22Rv1 (cell line): ENCODE measurements around the gene U2SURP.
A peak's percentile ranks its signal among the peaks of the same experiment; 100 is the strongest.

ENCODE experiments used
- H3K27ac ChIP-seq: fragments of 450-650 bp; 2 replicates; pipeline ENCODE4 v1.5.1; 2017
- CTCF ChIP-seq: fragments of 450-650 bp; IDR thresholded peaks from 2 replicates; pipeline ENCODE4 v1.5.1; 2017; ENCODE audit warnings: mild to moderate bottlenecking
- ZFX ChIP-seq: fragments of 450-650 bp; IDR thresholded peaks from 2 replicates; pipeline ENCODE4 v1.6.1; 2017; ENCODE audit warnings: antibody characterized with exemption, borderline replicate concordance

Gene U2SURP

GRCh38 chr3:142962175-142962519, 39.2 kb upstream of the U2SURP start:
- H3K27ac ChIP-seq = no peak overlapping the region
- TF ChIP-seq ZFX (no peak), CTCF (no peak)

GRCh38 chr3:142962520-142963233, 38.7 kb upstream of the U2SURP start:
- TF ChIP-seq CTCF = no peak
- TF ChIP-seq ZFX = no peak
- no peak overlapping the region for H3K27ac ChIP-seq

GRCh38 chr3:142963234-142963515, 38.2 kb upstream of the U2SURP start:
- TF ChIP-seq CTCF (peak; percentile 36; the same call in 1 of the 2 replicates), ZFX (no peak)
- H3K27ac ChIP-seq = no peak overlapping the region

- TF ChIP-seq CTCF = no peak; the same call in none of the 2 replicates
- TF ChIP-seq ZFX = no peak
- no peak within 1 kb of the TSS for H3K27ac ChIP-seq
Observed at GRCh38 chr3:142963516-142964448, 37.6 kb upstream of the U2SURP start, which contains the start of gene PAQR9. Gene PAQR9, minus strand, starts transcription at chr3:142963674. Its CDS starts 338 bp downstream, at chr3:142963336.

GRCh38 chr3:142965581-142965980, 35.8 kb upstream of the U2SURP start:
- H3K27ac ChIP-seq = no peak overlapping the region
- TF ChIP-seq CTCF (no peak), ZFX (no peak)

GRCh38 chr3:142966808-142967207, 34.6 kb upstream of the U2SURP start:
- TF ChIP-seq ZFX (no peak), CTCF (no peak)
- no peak overlapping the region for H3K27ac ChIP-seq
